Kasumi-1 (cell line): ENCODE results near the gene MGLL.
A peak's percentile ranks its signal among the peaks of the same experiment; 100 is the strongest.

ENCODE experiments used
- DNase-seq, 2 experiments: peaks; one replicate each; lab custom pipeline; 2025; lab: John Stamatoyannopoulos, UW

The MGLL gene

GRCh38 chr3:127812151-127812550 lies 10.2 kb downstream of the MGLL start:
- no peak for DNase-seq

- DNase-seq = no peak
Measured at GRCh38 chr3:127811717-127812116, 10.6 kb downstream of the MGLL start.

DNA sequence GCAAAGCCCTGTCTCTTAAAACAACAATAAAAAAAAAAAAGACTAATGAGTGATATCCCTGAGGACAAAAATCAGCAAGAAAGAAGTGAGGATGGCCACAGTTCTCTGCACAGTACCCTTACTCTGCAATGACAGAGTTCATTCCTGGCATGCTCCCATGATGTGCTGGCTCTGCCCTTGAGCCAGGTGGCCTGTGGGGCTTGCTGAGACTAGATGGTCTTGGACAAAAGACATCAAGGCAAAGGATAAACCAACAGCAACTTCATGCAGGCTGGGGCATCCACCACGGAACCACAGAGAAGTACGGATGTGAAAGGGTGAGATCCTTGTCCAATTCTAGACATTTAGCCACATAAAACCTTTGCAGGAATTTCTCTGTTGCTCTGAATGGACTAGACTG lies 12.7 kb downstream of the MGLL start:
- DNase-seq = no peak

GRCh38 chr3:127809211-127809610 lies 13.1 kb downstream of the MGLL start:
- no peak for DNase-seq

GRCh38 chr3:127808197-127808596 lies 14.1 kb downstream of the MGLL start:
- DNase-seq = no peak

DNA sequence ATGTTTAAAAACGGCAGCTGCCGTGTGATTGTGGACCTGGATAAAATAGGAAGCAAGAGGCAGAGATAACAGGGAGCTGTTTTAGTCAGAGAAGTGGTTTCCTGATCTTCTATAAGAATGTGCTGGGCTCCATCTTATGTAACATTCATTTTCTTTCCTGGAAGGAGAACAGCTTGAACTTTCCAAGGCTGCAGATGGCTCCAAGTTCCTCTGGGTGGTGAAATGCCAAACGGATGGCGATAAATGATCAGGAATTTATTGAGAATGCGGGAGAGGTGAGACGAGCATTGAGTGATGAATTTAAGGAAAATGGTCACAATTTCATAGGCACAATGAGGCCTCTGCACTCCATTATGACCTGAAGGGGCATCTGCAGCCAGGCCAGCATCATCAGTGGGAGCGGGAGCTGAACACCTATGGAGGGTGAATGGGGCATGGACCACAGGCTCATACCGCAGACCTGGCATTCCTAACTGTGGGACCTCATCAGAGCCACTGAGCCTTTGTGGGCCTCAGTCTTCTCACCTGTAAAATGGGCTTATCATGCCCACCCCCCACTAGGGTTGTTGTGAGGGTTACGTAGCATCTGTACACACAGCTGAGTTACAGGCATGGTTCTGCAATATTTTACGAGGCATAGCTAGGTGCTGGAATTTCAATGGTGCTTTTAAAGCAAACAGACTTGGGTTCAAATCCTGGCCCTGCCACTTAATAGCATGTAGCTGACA lies 17.1 kb downstream of the MGLL start:
- peak in 1 of 2 experiments; percentile 11 for DNase-seq

DNA sequence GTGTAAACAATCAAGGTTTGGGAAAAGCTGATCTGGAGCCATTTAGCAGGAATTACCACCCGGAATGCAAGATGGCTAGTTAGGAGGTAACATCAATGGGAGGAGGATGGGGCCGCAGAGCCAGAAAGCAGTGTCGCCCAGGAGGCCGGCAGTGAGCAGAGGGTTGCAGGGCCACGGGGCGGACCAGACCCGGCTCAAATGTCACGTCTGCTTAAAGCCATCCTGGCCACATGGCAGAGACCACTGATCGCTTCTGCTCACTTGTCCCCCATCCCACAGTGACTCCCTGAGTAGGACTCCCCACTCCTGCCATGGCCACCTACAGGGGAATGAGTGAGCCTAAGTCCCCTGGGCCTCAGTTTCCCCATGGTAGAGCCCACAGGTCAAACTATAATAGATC lies 18.2 kb downstream of the MGLL start:
- no peak for DNase-seq

GRCh38 chr3:127803619-127804018 lies 18.7 kb downstream of the MGLL start:
- no peak for DNase-seq

DNA sequence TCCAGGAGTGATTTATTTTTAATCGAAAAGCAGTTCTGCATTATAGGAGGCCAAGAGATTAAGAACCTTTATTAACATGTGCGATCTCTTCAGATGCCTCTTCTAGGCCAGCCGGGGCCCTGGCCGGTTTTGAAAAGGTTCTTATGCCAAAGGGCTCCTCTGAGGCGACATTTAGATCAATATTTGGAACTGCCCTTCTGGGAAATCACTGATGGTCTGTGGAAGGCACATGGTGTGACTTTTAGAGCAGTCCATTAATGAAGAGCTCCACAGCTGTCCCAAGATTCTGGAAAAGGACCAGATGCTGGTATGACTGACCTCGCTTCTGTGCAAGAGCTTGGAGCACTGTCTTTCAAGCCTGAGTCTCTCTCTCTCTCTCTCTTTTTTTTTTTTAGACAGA lies 19.7 kb downstream of the MGLL start:
- DNase-seq = no peak

- DNase-seq = peak; percentile 10 to 27
Measured at GRCh38 chr3:127801731-127802313, 20.5 kb downstream of the MGLL start.

DNA sequence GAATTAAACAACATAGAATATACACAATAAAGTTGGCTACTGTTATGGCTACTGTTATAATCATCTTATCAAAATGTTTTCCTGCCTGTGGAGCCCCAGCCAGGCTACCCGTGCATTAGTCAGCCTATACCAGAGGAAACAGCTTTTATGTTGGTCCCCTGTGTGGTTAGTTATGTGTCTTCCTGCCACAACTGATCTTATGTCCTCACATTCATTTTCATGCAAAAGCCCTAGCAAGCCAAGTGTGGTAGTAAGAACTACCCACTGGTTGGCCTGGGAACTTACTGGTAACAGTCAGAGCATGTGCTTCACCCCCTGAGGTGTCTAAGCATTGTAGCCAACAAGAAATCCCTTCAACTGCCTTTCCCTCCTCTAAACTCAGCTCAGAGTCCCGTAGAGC lies 21.8 kb downstream of the MGLL start:
- DNase-seq = peak; percentile 95 to 97

DNA sequence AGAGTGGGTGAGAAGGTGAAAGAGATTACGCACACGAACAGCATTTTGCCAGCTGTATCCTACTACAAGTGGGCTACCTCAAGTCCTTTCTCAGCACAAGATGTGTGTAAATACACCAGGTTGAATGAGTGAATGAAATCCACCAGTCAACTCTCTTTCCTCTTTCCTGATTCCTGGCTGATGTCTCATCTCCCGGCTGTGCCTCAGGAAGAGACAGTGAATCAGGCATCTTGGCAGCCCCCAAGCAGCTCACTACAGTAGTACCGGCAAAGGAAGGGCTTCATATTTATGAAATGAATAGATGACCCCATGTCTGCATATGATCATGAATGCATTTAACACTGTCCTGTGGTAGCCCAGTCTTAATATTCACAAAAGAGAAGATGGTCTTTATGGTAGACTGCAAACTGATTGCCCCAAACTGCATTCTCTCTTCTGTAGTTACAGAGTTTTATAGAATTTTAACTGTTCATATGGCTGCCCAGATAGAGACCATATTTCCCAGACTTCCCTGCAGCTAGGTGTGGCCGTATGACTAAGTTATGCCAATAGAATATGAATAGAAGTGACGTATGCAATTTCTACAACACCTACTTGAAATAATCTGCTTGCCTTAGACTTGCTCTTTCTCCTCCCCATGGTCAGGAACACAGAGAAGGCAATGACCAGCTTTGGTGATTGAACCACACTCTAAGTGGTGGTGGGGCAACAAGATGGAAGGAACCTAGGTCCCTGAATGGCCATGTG lies 22.7 kb downstream of the MGLL start:
- no peak for DNase-seq

DNA sequence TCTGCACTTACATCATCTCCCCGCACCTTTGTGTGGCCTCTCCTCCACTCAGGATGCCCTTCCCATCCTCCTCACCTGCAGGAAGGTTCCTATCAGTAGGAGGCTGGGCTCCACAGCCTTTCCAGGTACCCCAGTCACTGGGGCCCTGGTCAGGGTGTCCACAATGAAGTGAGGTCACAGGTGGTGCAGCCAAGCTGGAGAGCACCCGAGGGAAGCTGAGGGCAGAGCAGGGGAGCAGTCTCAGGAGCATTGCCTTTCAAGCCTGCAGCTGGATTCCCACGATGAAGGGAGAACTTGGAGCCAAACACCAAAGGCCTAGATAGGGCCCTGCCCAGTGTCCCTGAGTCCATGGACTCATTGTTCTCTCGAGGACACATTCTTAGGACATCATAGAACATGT lies 23.6 kb downstream of the MGLL start:
- no peak for DNase-seq

GRCh38 chr3:127796831-127797150 lies 25.5 kb downstream of the MGLL start:
- no peak for DNase-seq

DNA sequence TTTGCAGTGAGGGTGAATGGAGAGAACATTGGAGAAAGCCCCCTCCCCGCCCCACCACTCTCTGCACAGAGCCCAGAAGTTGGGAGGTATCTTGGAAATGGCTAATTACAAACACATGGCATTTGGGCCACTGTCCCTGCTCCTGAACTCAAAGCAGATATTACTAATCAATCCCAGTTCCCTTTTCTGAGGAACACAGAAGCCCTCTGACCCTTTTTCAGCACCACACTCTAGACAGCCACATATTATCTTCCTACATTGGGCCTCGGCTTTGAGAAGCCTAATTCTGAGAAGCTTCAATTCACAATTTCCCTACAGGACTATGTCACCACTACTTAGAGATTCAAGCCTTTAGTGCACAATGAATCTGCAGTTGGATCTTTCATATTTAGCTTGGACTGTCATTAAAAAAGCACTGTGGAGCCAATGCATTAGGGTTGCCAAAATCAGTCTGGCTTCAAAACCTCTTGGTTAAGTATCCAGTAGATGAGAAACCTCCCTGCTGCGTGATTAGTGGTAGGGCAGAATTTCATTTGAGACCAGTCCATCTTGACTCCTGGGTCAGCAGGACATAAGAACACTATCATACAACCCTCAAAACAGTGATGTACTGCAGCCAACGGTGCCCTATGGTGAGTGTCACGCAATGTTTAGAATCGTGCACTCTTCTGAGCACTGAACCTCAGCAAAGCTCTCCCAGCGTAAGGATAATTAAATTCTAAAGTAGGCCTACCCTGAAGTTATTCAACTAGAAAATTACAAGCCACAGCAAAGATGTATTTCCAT lies 26.1 kb downstream of the MGLL start:
- DNase-seq = peak in 1 of 2 experiments; percentile 16

- DNase-seq = no peak
Measured at GRCh38 chr3:127794972-127795371, 27.3 kb downstream of the MGLL start.

GRCh38 chr3:127794402-127794801 lies 27.9 kb downstream of the MGLL start:
- DNase-seq = no peak

DNA sequence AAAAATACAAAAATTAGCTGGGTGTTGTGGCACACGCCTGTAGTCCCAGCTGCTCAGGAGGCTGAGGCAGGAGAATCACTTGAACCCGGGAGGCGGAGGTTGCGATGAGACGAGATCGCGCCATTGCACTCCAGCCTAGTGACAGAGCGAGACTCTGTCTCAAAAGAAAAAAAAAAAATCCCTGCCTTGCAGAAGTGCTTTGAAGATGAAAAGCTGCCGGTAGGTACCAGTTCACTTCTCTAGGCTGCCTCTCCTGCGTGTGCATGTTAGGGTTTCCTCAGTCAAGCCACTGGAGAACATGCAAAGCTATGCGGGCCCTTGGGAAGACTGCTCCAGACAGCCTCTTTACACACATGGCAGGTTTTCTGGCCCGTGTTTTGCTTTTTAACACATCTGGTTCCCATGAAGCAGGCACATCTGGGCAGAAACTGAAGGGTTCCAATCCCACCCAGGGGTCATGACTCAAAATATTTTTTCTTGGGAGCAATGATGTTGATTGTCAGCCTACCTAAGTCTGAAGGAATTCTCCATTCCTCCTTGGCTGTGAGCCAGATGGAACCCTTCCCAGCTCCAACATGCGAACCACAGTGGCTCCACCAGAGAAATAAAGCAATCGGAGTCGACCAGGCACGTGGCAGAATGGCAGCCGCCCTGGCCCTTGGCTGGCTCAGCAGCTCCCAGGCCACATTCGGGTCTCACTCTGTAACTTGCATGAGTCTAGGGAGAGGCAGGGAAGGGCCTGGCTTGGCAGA lies 29.6 kb downstream of the MGLL start:
- no peak for DNase-seq

DNA sequence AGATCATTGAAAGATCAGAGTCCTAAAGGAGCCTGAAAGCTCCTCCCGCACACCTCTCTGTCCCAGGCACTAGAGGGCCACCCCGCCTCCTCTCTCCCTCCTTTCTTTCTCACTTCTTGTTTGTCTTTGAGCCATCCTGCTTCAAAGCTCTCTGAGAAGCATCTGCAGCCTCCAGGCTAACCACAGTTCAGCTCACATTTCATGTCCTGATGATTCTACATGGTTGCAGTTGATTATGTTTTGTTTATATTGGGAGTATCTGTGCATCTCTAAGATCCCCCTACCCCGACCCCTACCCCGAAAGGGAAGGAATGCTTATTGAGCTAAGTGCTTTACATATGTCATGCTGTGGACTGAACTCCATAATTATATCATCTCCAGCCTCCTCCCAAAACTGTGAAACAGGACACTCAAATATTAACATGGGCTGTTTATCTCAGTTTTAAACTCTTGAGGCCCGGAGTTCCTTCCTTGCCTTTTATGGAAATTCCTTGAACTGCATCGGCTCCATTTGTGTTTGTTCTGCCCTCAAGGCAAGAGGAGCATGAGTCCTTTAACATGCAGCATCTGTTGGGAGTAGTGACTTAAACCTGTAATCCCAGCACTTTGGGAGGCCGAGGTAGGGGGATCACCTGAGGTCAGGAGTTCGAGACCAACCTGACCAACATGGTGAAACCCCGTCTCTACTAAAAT lies 30.9 kb downstream of the MGLL start:
- peak; percentile 64 to 67 for DNase-seq

GRCh38 chr3:127790882-127791183 lies 31.5 kb downstream of the MGLL start:
- no peak for DNase-seq
